ENCODE results near the gene S100A8. TPM values are rescaled to one million over a fixed set of nuclear protein-coding genes. Genes with fewer than 3 reads are reported as not detected.
"Not testable (repeated sequence)": the region's sequence is repeated elsewhere in the genome, so short reads cannot be mapped to it uniquely, and the experiment has no call there.

Gene S100A8
- total RNA-seq, 1 donor = not detected

- TF ChIP-seq, protein P1, sequence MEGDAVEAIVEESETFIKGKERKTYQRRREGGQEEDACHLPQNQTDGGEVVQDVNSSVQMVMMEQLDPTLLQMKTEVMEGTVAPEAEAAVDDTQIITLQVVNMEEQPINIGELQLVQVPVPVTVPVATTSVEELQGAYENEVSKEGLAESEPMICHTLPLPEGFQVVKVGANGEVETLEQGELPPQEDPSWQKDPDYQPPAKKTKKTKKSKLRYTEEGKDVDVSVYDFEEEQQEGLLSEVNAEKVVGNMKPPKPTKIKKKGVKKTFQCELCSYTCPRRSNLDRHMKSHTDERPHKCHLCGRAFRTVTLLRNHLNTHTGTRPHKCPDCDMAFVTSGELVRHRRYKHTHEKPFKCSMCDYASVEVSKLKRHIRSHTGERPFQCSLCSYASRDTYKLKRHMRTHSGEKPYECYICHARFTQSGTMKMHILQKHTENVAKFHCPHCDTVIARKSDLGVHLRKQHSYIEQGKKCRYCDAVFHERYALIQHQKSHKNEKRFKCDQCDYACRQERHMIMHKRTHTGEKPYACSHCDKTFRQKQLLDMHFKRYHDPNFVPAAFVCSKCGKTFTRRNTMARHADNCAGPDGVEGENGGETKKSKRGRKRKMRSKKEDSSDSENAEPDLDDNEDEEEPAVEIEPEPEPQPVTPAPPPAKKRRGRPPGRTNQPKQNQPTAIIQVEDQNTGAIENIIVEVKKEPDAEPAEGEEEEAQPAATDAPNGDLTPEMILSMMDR (IDR thresholded peaks at IDR 0.05; ENCODE audit: insufficient read depth, low read length) = no peak
- DNase-seq (ENCODE audit: low read depth) = no peak
- H3K4me3 ChIP-seq (ENCODE audit: low read depth, low read length) = no peak overlapping the region
Observed at GRCh38 chr1:153428791-153429190, 37.9 kb upstream of the S100A8 start.

- no peak overlapping the region for H3K4me3 ChIP-seq (ENCODE audit: low read depth, low read length)
- TF ChIP-seq, protein P1 (IDR thresholded peaks at IDR 0.05; ENCODE audit: insufficient read depth, low read length) = no peak
- DNase-seq (ENCODE audit: low read depth) = no peak
Observed at GRCh38 chr1:153428073-153428638, 37.3 kb upstream of the S100A8 start.

GRCh38 chr1:153426809-153427208, 35.9 kb upstream of the S100A8 start:
- TF ChIP-seq, protein P1 (IDR thresholded peaks at IDR 0.05; ENCODE audit: insufficient read depth, low read length) = no peak
- H3K4me3 ChIP-seq (ENCODE audit: low read depth, low read length) = no peak overlapping the region
- DNase-seq (ENCODE audit: low read depth) = no peak

DNA sequence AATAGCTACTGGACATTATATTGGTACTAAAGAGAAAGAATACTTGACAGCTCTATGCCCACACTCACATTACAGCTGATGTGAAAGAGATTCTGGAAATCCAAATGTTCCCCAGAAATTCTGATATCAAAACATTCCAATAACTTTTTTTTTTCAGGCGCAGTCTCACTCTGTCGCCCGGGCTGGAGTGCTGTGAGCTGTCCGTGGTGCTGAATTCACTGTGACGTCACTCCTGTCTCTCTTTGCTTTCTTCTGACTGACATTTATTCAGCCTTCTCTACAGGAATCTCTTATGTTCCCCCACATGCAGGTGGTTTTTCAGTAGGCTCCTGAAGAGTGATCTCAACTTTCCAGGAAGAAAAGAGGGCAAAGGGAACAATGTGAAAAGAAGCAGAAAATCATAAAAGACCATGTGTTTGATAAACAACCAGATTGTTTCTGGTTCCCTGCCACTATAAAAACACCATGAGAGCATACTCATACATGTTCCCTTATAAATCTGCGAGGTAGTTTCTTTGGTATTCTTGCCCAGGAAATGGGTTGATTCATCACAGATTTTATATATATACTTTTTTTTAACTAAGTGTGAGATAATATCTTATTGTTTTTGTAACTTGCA, 31.7 kb upstream of the S100A8 start:
- DNase-seq (ENCODE audit: low read depth) = peak; percentile 67
- TF ChIP-seq, protein P1 (IDR thresholded peaks at IDR 0.05; ENCODE audit: insufficient read depth, low read length) = no peak
- H3K4me3 ChIP-seq (ENCODE audit: low read depth, low read length) = no peak overlapping the region

GRCh38 chr1:153420306-153420705, 29.4 kb upstream of the S100A8 start:
- TF ChIP-seq, protein P1 (IDR thresholded peaks at IDR 0.05; ENCODE audit: insufficient read depth, low read length) = no peak
- DNase-seq (ENCODE audit: low read depth) = no peak
- H3K4me3 ChIP-seq (ENCODE audit: low read depth, low read length) = no peak overlapping the region

- DNase-seq (ENCODE audit: low read depth); H3K4me3 ChIP-seq (ENCODE audit: low read depth, low read length): not testable (repeated sequence)
Observed at GRCh38 chr1:153419436-153419793, 28.5 kb upstream of the S100A8 start.

- DNase-seq (ENCODE audit: low read depth); H3K4me3 ChIP-seq (ENCODE audit: low read depth, low read length): not testable (repeated sequence)
Observed at GRCh38 chr1:153418758-153419435, 28.0 kb upstream of the S100A8 start.

All from fibroblast of the aortic adventitia (primary cell).